ENCODE measurements around the gene CPNE5. TPM values are rescaled to one million over a fixed set of nuclear protein-coding genes. Genes with fewer than 3 reads are reported as not detected.

CPNE5 gene
- total and polyA plus RNA-seq, 2 of the 4 experiments (the other 2 are of a cell fraction), result 0.07 TPM; not detected in 1

- dilution Hi-C loops (cut with HindIII; ENCODE audit: low sequenced_read_pairs, unreplicated experiment), result no loop called here
- no peaks in the 10 kb centered on the region for H3K9me3 ChIP-seq (ENCODE audit: control insufficient read depth, insufficient read depth, low read length)
- H4K5ac ChIP-seq (ENCODE audit: low read depth, low read length), result no peak overlapping the region
- no peak for TF ChIP-seq USF2 (IDR thresholded peaks at IDR 0.05; ENCODE audit: low read depth, low read length)
- TF ChIP-seq CTCF (conservative IDR thresholded peaks at IDR 0.05; ENCODE audit: low read depth, low read length), result no peak
- TF ChIP-seq RAD21 (IDR thresholded peaks at IDR 0.05; ENCODE audit: low read length), result no peak
- no peak for TF ChIP-seq MXI1 (IDR thresholded peaks at IDR 0.05; ENCODE audit: borderline replicate concordance, low read depth, low read length)
- no peak for TF ChIP-seq MAFK (IDR thresholded peaks at IDR 0.05; ENCODE audit: low read depth, low read length)
- no peak for TF ChIP-seq FOS (IDR thresholded peaks at IDR 0.05; ENCODE audit: low read depth, low read length)
- TF ChIP-seq CEBPB (IDR thresholded peaks at IDR 0.05; ENCODE audit: low read depth, low read length), result no peak
- TF ChIP-seq POLR2A (IDR thresholded peaks at IDR 0.05; ENCODE audit: low read depth, low read length), result no peak
- no peak for TF ChIP-seq MAZ (IDR thresholded peaks at IDR 0.05; ENCODE audit: borderline replicate concordance, low read depth, low read length)
- no peak for TF ChIP-seq RCOR1 (IDR thresholded peaks at IDR 0.05; ENCODE audit: insufficient replicate concordance, low read length)
- TF ChIP-seq SMC3 (IDR thresholded peaks at IDR 0.05; ENCODE audit: low read depth, low read length), result no peak
- no peak for TF ChIP-seq NFE2L2 (IDR thresholded peaks at IDR 0.05; ENCODE audit: low read depth, low read length)
- no peak for TF ChIP-seq RFX5 (IDR thresholded peaks at IDR 0.05; ENCODE audit: low read depth, low read length)
- TF ChIP-seq ELK1 (IDR thresholded peaks at IDR 0.05; ENCODE audit: borderline replicate concordance, low read depth, low read length), result no peak
- no peak for TF ChIP-seq CHD1 (IDR thresholded peaks at IDR 0.05; ENCODE audit: low read depth, low read length)
- H2BK5ac ChIP-seq (ENCODE audit: low read depth, low read length, poor library complexity, severe bottlenecking), result no peak overlapping the region
- peaks cover 5% of the 10 kb centered on the region; the same call in 1 of the 2 replicates for H4K20me1 ChIP-seq (ENCODE audit: insufficient read depth, low read length)
- in situ Hi-C loops (cut with MboI; ENCODE audit: low sequenced_read_pairs), result loop anchor here (5.0 kb wide), 1 partner anchor 100 kb away; no protein-coding TSS in a partner anchor
- 85% methylated on average over 4 of the region's 10 CpGs; no CpG with 5 or more reads in 1 of the 2 experiments for WGBS, 2 experiments (ENCODE audit: extremely low coverage in 2 of 2, insufficient read length in 1 of 2)
- H3K4ac ChIP-seq (ENCODE audit: low read depth, low read length), result no peak overlapping the region
- no peak overlapping the region for H3K18ac ChIP-seq (ENCODE audit: low read depth, low read length)
- ChIA-PET POLR2A (ENCODE audit: unreplicated experiment) (no interaction called here), CTCF (no interaction called here)
- H2BK120ac ChIP-seq (ENCODE audit: low read depth, low read length), result no peak overlapping the region
- H3K9me1 ChIP-seq (ENCODE audit: insufficient read depth, low read length), result no peaks in the 10 kb centered on the region
- H3K14ac ChIP-seq (replicated peaks; ENCODE audit: low read depth, low read length), result no peak overlapping the region
- DNase-seq (no peak), ATAC-seq (ENCODE audit: low read depth) (no peak)
- H3K4me3 ChIP-seq (ENCODE audit: insufficient read depth, low read depth, low read length), result no peak overlapping the region
- no peak overlapping the region for H2BK20ac ChIP-seq (ENCODE audit: low read depth, low read length)
- H4K8ac ChIP-seq (ENCODE audit: low read depth in 2 of 2, low read length in 2 of 2), result no peak overlapping the region
- H2BK15ac ChIP-seq (ENCODE audit: low read depth, low read length), result no peak overlapping the region
- peak overlapping the region; percentile 11 for H2AFZ ChIP-seq (replicated peaks; ENCODE audit: low read length, poor library complexity)
- no peak overlapping the region for H4K91ac ChIP-seq (ENCODE audit: insufficient read depth, low read depth, low read length)
- intact Hi-C loops (cut with micrococcal nuclease), result no loop called here
- H3K9ac ChIP-seq (ENCODE audit: low read depth, low read length), result no peak overlapping the region
- no peak overlapping the region for H3K56ac ChIP-seq (ENCODE audit: extremely low read depth, insufficient read depth, low read length)
- H2AK9ac ChIP-seq (replicated peaks; ENCODE audit: low read depth, low read length, poor library complexity), result no peak overlapping the region
- H3K27ac ChIP-seq (ENCODE audit: insufficient read depth, low read length), result no peak overlapping the region
- BruUV-seq (replicated peaks), result no TSS peak
- no peaks in the 10 kb centered on the region for H3K36me3 ChIP-seq (ENCODE audit: control insufficient read depth, insufficient read depth, low read length)
- H3K4me1 ChIP-seq (ENCODE audit: control insufficient read depth, insufficient read depth, low read length), result no peaks in the 10 kb centered on the region
- H3K4me2 ChIP-seq (ENCODE audit: low read depth, low read length), result no peak overlapping the region
- H2AK5ac ChIP-seq (ENCODE audit: low read depth, low read length), result no peak overlapping the region
- no peaks in the 10 kb centered on the region for H3K79me1 ChIP-seq (ENCODE audit: low read depth in 1 of 2, low read length in 2 of 2)
- peaks cover 24% of the 10 kb centered on the region for H3K27me3 ChIP-seq (ENCODE audit: control insufficient read depth, insufficient read depth, low read length)
- no peak overlapping the region for H3K23ac ChIP-seq (ENCODE audit: low read depth, low read length)
These were observed 116.9 kb downstream of the CPNE5 start for GRCh38 chr6:36722365-36722764.
